ENCODE measurements around the gene ACTR5. TPM values are rescaled to one million over a fixed set of nuclear protein-coding genes. Genes with fewer than 3 reads are reported as not detected.

The ACTR5 gene
- total and polyA plus RNA-seq, 2 of the 13 experiments (the other 11 are each of a cell fraction or from before 2014, with no cell fraction given), result 19.5 to 20.5 TPM

DNA sequence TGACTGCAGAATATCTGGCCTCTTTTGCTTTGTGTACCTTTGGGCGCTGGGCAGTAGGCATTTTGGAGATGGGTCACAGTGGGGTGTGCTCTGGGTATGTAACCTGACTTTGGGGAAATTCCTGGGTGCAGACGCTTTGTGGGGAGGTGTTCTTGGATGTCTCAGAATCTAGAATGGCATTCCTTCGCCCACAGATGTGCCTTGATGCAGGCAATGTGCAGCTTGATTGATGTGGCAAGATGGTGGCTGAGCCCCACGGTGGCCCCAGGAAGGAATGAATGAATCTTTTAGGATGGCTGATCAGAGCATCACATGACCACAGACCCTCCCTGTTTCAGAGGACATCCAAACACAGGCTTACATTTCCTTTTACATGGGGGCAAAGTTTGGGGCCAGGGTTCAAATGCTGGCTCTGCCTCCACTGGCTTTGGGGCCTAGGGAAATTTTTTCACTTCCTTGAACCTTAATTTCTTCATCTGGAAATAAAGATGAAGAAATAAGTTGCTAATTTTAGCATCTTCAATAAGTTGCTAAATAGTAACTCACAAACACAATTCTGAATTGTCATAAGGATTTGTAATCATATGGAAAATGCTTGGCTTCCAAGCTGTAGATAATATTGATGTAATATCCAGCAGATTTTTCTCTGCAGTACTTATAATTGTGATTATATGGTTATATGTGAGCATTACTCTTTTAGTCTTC, 62.8 kb downstream of the ACTR5 start:
- H3K79me2 ChIP-seq (ENCODE audit: insufficient read depth, low read length), result no peaks in the 10 kb centered on the region
- H3K4me2 ChIP-seq (ENCODE audit: low read depth, low read length), result no peak overlapping the region
- H4K20me1 ChIP-seq (ENCODE audit: insufficient read depth, low read length), result no peaks in the 10 kb centered on the region
- no peak for FAIRE-seq
- ATAC-seq, result no peak
- ChIA-PET POLR2A (no interaction called here), CTCF (ENCODE audit: low intra/inter-chr PET ratio, low total read pairs) (no interaction called here)
- no peak overlapping the region for H3K4me3 ChIP-seq (replicated peaks in 1 of 3; ENCODE audit: insufficient read depth in 1 of 3, low read depth in 2 of 3, low read length in 3 of 3)
- intact Hi-C loops (cut with micrococcal nuclease; ENCODE audit: unreplicated experiment), result no loop called here
- no peaks in the 10 kb centered on the region for H3K36me3 ChIP-seq (replicated peaks in 1 of 2; ENCODE audit: control insufficient read depth in 1 of 2, insufficient read depth in 2 of 2, low read length in 2 of 2)
- in situ Hi-C loops (cut with HindIII; ENCODE audit: extremely low pct_ligation_motif_present, low pct_unique_long_range_greater_than_20kb), result no loop called here
- no peak overlapping the region for H3K9ac ChIP-seq (ENCODE audit: insufficient read depth, low read depth, low read length)
- peaks cover 9% of the 10 kb centered on the region; the same call in 1 of the 2 replicates for H3K4me1 ChIP-seq (ENCODE audit: insufficient read depth, low read length)
- WGBS (ENCODE audit: low lambda C conversion rate), result 10% methylated on average over 4 of the region's 4 CpGs
- H3K9me3 ChIP-seq (ENCODE audit: low read length), result no peaks in the 10 kb centered on the region
- H3K27me3 ChIP-seq (ENCODE audit: control insufficient read depth in 1 of 2, insufficient read depth in 2 of 2, low read length in 2 of 2), result peaks cover 10 to 52% of the 10 kb centered on the region in 2 experiments
- H3K27ac ChIP-seq (ENCODE audit: extremely low read length, insufficient read depth, low read length), result no peak overlapping the region
- no TSS peak for BruUV-seq (replicated peaks)
- no peak overlapping the region for H2AFZ ChIP-seq (ENCODE audit: low read length)
- DNase-seq (ENCODE audit: low spot score), result no peak
- TF ChIP-seq, protein P1, sequence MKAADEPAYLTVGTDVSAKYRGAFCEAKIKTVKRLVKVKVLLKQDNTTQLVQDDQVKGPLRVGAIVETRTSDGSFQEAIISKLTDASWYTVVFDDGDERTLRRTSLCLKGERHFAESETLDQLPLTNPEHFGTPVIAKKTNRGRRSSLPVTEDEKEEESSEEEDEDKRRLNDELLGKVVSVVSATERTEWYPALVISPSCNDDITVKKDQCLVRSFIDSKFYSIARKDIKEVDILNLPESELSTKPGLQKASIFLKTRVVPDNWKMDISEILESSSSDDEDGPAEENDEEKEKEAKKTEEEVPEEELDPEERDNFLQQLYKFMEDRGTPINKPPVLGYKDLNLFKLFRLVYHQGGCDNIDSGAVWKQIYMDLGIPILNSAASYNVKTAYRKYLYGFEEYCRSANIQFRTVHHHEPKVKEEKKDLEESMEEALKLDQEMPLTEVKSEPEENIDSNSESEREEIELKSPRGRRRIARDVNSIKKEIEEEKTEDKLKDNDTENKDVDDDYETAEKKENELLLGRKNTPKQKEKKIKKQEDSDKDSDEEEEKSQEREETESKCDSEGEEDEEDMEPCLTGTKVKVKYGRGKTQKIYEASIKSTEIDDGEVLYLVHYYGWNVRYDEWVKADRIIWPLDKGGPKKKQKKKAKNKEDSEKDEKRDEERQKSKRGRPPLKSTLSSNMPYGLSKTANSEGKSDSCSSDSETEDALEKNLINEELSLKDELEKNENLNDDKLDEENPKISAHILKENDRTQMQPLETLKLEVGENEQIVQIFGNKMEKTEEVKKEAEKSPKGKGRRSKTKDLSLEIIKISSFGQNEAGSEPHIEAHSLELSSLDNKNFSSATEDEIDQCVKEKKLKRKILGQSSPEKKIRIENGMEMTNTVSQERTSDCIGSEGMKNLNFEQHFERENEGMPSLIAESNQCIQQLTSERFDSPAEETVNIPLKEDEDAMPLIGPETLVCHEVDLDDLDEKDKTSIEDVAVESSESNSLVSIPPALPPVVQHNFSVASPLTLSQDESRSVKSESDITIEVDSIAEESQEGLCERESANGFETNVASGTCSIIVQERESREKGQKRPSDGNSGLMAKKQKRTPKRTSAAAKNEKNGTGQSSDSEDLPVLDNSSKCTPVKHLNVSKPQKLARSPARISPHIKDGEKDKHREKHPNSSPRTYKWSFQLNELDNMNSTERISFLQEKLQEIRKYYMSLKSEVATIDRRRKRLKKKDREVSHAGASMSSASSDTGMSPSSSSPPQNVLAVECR (CRISPR knock-in tag; IDR thresholded peaks at IDR 0.05; ENCODE audit: borderline replicate concordance), result no peak
- TF ChIP-seq, protein P2, sequence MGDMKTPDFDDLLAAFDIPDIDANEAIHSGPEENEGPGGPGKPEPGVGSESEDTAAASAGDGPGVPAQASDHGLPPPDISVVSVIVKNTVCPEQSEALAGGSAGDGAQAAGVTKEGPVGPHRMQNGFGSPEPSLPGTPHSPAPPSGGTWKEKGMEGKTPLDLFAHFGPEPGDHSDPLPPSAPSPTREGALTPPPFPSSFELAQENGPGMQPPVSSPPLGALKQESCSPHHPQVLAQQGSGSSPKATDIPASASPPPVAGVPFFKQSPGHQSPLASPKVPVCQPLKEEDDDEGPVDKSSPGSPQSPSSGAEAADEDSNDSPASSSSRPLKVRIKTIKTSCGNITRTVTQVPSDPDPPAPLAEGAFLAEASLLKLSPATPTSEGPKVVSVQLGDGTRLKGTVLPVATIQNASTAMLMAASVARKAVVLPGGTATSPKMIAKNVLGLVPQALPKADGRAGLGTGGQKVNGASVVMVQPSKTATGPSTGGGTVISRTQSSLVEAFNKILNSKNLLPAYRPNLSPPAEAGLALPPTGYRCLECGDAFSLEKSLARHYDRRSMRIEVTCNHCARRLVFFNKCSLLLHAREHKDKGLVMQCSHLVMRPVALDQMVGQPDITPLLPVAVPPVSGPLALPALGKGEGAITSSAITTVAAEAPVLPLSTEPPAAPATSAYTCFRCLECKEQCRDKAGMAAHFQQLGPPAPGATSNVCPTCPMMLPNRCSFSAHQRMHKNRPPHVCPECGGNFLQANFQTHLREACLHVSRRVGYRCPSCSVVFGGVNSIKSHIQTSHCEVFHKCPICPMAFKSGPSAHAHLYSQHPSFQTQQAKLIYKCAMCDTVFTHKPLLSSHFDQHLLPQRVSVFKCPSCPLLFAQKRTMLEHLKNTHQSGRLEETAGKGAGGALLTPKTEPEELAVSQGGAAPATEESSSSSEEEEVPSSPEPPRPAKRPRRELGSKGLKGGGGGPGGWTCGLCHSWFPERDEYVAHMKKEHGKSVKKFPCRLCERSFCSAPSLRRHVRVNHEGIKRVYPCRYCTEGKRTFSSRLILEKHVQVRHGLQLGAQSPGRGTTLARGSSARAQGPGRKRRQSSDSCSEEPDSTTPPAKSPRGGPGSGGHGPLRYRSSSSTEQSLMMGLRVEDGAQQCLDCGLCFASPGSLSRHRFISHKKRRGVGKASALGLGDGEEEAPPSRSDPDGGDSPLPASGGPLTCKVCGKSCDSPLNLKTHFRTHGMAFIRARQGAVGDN (CRISPR knock-in tag; IDR thresholded peaks at IDR 0.05), result no peak
- TF ChIP-seq ZNF614 (CRISPR knock-in tag; IDR thresholded peaks at IDR 0.05; ENCODE audit: borderline replicate concordance) (no peak), ZFP82 (CRISPR knock-in tag; IDR thresholded peaks at IDR 0.05; ENCODE audit: borderline replicate concordance) (no peak), ZNF75D (CRISPR knock-in tag; IDR thresholded peaks at IDR 0.05; ENCODE audit: borderline replicate concordance) (no peak), HOXD1 (CRISPR knock-in tag; IDR thresholded peaks at IDR 0.05) (no peak), MTF2 (CRISPR knock-in tag; IDR thresholded peaks at IDR 0.05; ENCODE audit: borderline replicate concordance) (no peak), ZNF839 (CRISPR knock-in tag; IDR thresholded peaks at IDR 0.05; ENCODE audit: borderline replicate concordance) (no peak), ZNF326 (CRISPR knock-in tag; IDR thresholded peaks at IDR 0.05; ENCODE audit: borderline replicate concordance) (no peak), RNF2 (conservative IDR thresholded peaks at IDR 0.05; ENCODE audit: low read depth) (no peak)
- TF ChIP-seq, protein P3, sequence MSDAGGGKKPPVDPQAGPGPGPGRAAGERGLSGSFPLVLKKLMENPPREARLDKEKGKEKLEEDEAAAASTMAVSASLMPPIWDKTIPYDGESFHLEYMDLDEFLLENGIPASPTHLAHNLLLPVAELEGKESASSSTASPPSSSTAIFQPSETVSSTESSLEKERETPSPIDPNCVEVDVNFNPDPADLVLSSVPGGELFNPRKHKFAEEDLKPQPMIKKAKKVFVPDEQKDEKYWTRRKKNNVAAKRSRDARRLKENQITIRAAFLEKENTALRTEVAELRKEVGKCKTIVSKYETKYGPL (CRISPR knock-in tag; IDR thresholded peaks at IDR 0.05), result no peak
- TF ChIP-seq, protein P4, sequence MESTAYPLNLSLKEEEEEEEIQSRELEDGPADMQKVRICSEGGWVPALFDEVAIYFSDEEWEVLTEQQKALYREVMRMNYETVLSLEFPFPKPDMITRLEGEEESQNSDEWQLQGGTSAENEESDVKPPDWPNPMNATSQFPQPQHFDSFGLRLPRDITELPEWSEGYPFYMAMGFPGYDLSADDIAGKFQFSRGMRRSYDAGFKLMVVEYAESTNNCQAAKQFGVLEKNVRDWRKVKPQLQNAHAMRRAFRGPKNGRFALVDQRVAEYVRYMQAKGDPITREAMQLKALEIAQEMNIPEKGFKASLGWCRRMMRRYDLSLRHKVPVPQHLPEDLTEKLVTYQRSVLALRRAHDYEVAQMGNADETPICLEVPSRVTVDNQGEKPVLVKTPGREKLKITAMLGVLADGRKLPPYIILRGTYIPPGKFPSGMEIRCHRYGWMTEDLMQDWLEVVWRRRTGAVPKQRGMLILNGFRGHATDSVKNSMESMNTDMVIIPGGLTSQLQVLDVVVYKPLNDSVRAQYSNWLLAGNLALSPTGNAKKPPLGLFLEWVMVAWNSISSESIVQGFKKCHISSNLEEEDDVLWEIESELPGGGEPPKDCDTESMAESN (CRISPR knock-in tag; conservative IDR thresholded peaks at IDR 0.05), result no peak
